Activated CD4-positive, alpha-beta memory T cell treated with anti-CD3 and anti-CD28 coated beads for 36 hours (primary cell): Measurements from ENCODE around the gene STPG3. TPM values are rescaled to one million over a fixed set of nuclear protein-coding genes. Genes with fewer than 3 reads are reported as not detected.

Source experiments
- CTCF ChIA-PET: fragments of 350-600 bp; sonication (Branson Sonifier 250); formaldehyde crosslinking; loops from one replicate; lab custom pipeline; 2021; ENCODE audit warnings: antibody characterized with exemption, inconsistent platforms; lab: Charles Lee
- POLR2A ChIA-PET: fragments of 350-600 bp; sonication (Branson Sonifier 250); formaldehyde crosslinking; loops from one replicate; lab custom pipeline; 2021; ENCODE audit warnings: antibody characterized with exemption; lab: Charles Lee
- DNase-seq: peaks from one replicate; pipeline ENCODE4 v3.0.0-alpha.2; 2020
- H3K27ac Mint-ChIP-seq: one replicate; pipeline ENCODE4 v1.8.0; 2021; ENCODE audit warnings: mixed read lengths
- H3K27me3 Mint-ChIP-seq: one replicate; pipeline ENCODE4 v1.8.0; 2021; ENCODE audit warnings: mixed read lengths
- H3K36me3 Mint-ChIP-seq: one replicate; pipeline ENCODE4 v1.8.0; 2021; ENCODE audit warnings: mixed read lengths
- H3K4me1 Mint-ChIP-seq: one replicate; pipeline ENCODE4 v1.8.0; 2021; ENCODE audit warnings: low read depth, mixed read lengths
- H3K4me3 Mint-ChIP-seq: one replicate; pipeline ENCODE4 v1.8.0; 2021; ENCODE audit warnings: mild to moderate bottlenecking, mixed read lengths
- H3K9me3 Mint-ChIP-seq: one replicate; pipeline ENCODE4 v1.8.0; 2021; ENCODE audit warnings: mixed read lengths
- intact Hi-C: fragments of 100-400 bp; cut with micrococcal nuclease; formaldehyde crosslinking; loops from one replicate; pipeline ENCODE4 v1.15.1; 2023
- total RNA-seq, 2 experiments: library from RNA; stranded (reverse); gene quantifications; one replicate each; pipeline ENCODE4 v1.2.3, GENCODE V29; 2021

STPG3 gene
- total RNA-seq, 2 experiments from 2014 or later, result not detected

DNA sequence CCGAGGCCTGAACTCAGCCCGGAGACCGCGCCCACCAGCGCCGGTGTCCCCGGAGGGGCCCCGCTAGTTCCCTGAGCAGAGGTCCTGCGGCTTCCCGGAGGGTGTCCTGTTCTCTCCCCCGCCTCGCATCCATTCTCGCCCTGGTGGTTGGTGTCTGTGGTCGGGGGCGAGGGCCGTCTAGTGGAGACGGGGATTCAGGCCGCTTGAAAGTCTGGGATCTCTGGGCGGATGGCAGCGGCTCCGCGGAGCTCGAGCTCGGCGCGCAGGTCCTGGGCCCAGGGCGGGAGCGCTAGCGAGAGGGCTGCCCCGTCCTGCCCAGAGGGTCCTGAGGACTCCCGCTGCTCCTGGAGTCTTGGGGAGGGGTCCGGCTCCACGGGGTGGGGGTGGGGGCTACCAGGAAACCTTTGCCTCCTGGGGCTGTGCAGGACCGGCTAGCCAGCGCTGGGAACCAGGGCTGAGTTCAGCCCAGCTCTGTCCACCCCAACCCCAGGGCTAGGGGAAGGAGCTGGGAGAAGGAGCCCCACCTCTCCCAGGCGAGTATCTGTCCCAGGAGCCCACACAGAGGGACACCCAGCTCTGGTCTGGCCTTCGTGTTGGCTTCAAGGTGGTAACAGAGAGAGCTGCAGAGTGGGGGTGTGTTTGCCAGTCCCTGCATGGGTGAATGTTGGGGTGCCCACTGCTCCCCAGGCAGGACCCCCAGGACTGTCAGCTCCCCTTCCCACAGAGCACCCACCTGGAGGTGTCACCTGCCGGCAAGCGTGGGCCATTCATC is 30.4 kb downstream of the STPG3 start:
- DNase-seq, result no peak
- POLR2A ChIA-PET, result no interaction called here

DNA sequence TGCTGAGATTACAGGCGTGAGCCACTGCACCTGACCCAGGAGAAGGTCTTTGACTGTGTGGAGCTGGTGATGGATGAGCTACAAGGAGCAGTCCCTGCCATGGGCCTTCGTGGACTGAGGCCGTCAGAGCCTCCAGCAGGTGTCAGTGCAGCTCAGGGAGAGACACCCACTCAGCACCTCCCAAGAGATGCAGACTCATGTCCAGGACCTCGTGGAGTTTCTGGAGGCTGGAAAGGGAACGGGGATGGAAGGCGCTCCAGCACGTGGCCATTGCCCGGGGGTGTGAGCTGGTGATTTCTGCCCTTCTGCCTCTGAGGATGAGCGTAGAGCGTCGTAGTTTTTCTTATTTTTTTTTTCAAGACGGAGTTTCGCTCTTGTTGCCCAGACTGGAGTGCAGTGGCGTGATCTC is 35.9 kb downstream of the STPG3 start:
- peaks cover 4% of the 10 kb centered on the region for H3K27me3 Mint-ChIP-seq
- H3K4me1 Mint-ChIP-seq, result no peaks in the 10 kb centered on the region
- no peaks in the 10 kb centered on the region for H3K9me3 Mint-ChIP-seq
- H3K36me3 Mint-ChIP-seq, result no peaks in the 10 kb centered on the region
- peak overlapping the region; percentile 24 for H3K27ac Mint-ChIP-seq
- H3K4me3 Mint-ChIP-seq, result no peak overlapping the region
- POLR2A ChIA-PET, result no interaction called here
- peak; percentile 49 for DNase-seq
- CTCF ChIA-PET, result interaction anchor here (0.6 to 1.3 kb wide), 7 partner anchors 15 to 342 kb away, joined by 3 to 7 read pairs (median 4); partner anchors contain the start of gene NRARP
- intact Hi-C loops, result no loop called here

More for the DNA sequence above, 30.4 kb downstream of the STPG3 start:
- no peak overlapping the region for H3K27ac Mint-ChIP-seq
- H3K36me3 Mint-ChIP-seq, result no peaks in the 10 kb centered on the region
- peaks cover 7% of the 10 kb centered on the region for H3K4me1 Mint-ChIP-seq
- no peaks in the 10 kb centered on the region for H3K27me3 Mint-ChIP-seq
- H3K4me3 Mint-ChIP-seq, result no peak overlapping the region
- CTCF ChIA-PET, result interaction anchor here (0.6 kb wide), 1 partner anchor 107 kb away, joined by 4 read pairs; no protein-coding TSS in a partner anchor
- no peaks in the 10 kb centered on the region for H3K9me3 Mint-ChIP-seq
- intact Hi-C loops, result no loop called here

DNA sequence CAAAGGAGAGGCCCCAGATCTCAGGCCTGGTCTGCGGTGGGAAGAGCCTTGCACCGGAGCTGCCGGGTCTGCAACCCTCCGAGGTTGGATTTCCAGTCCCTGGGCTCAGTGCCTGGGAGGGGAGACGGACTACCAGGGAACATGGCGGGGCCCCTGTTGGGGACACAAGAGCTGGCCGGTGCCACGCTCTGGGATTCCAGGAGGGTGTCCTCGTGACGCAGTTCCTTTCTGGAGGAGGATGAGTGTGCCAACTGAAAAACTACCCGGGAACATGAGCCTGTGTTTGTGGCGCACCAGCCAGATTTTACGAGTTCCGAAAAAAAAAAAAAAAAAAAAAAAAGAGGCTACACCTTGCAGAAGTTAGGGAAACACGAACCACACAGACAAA is 42.0 kb downstream of the STPG3 start:
- H3K27ac Mint-ChIP-seq, result no peak overlapping the region
- no peaks in the 10 kb centered on the region for H3K36me3 Mint-ChIP-seq
- intact Hi-C loops, result loop anchor here (10.0 kb wide), 1 partner anchor 242 kb away; no protein-coding TSS in a partner anchor
- ChIA-PET POLR2A (no interaction called here), CTCF (interaction anchor here (1.2 to 2.1 kb wide), 2 partner anchors 130 to 151 kb away, joined by 3 to 5 read pairs; partner anchors contain the start of gene EXD3)
- DNase-seq, result no peak
- no peaks in the 10 kb centered on the region for H3K9me3 Mint-ChIP-seq
- peaks cover 23% of the 10 kb centered on the region for H3K27me3 Mint-ChIP-seq
- peaks cover 4% of the 10 kb centered on the region for H3K4me1 Mint-ChIP-seq
- H3K4me3 Mint-ChIP-seq, result no peak overlapping the region

DNA sequence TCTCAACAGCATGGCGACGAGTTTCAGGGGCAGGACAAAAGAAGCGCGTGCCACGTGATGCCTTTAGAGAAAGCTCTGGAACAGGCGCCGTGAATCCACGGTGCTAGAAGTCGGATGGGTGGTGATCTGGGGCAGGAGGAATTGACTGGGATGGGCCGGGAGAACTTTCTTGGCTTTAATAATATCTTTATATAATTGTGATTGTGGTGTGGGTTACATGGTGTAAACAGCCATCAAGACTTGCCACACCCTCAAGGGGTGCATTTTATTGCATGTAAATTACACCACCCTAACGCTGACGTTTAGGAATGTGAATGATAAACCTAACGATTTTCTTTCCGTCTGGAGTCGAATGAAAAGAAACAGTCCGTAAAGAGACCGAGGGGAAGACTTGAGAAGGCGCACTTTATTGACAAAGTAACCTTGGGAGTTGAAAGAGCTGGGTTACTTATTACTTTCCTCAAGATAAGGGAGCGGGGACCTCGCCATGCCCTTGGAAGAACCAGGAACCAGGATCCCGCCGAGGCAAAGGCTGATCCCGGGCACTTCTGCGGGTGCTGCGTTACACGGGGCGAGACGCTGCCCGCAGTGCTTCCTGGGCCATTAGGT is 42.5 kb downstream of the STPG3 start:
- Mint-ChIP-seq H3K27me3 (peaks cover 25% of the 10 kb centered on the region), H3K4me3 (no peak overlapping the region), H3K27ac (no peak overlapping the region), H3K9me3 (no peaks in the 10 kb centered on the region), H3K4me1 (peaks cover 4% of the 10 kb centered on the region), H3K36me3 (no peaks in the 10 kb centered on the region)
- ChIA-PET CTCF (interaction anchor here (0.8 to 2.1 kb wide), 5 partner anchors 8 to 150 kb away, joined by 3 to 5 read pairs (median 3); partner anchors contain the start of genes EXD3 and NRARP), POLR2A (no interaction called here)
- intact Hi-C loops, result loop anchor here (10.0 kb wide), 1 partner anchor 241 kb away; no protein-coding TSS in a partner anchor
- DNase-seq, result no peak

DNA sequence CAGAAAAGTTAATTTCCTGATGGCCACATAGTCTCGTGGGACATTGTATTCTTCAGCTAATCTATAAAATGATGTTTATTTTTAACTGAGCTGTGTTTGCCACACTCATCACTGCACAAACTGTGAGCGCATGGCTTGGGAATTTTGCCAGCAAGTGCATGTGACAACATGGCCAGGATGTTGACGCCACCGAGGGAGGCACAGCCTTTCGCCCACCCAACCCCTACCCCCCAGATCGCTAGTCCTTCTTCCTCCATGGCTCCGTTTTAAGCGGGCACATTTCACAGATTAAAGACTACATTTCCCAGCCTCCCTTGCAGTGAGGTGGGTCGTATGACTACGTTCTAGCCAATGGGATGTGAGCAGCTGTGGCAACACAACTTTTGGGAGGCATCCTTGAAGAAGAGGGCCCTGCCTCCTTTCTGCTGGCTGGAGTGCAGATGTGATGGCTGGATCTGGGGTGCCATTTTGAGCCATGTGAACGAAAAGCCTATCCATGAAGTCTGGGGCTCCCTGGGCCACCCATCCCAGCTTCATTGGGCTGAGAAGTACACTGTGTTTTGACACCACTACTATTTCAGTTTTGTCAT is 43.1 kb downstream of the STPG3 start:
- CTCF ChIA-PET, result interaction anchor here (0.8 to 2.1 kb wide), 5 partner anchors 8 to 150 kb away, joined by 3 to 5 read pairs (median 3); partner anchors contain the start of genes EXD3 and NRARP
- Mint-ChIP-seq H3K4me1 (peaks cover 4% of the 10 kb centered on the region), H3K9me3 (no peaks in the 10 kb centered on the region), H3K36me3 (no peaks in the 10 kb centered on the region), H3K27me3 (peaks cover 28% of the 10 kb centered on the region), H3K4me3 (no peak overlapping the region), H3K27ac (no peak overlapping the region)
- intact Hi-C loops, result loop anchor here (10.0 kb wide), 1 partner anchor 241 kb away; no protein-coding TSS in a partner anchor
- DNase-seq, result peak; percentile 38
- POLR2A ChIA-PET, result no interaction called here

DNA sequence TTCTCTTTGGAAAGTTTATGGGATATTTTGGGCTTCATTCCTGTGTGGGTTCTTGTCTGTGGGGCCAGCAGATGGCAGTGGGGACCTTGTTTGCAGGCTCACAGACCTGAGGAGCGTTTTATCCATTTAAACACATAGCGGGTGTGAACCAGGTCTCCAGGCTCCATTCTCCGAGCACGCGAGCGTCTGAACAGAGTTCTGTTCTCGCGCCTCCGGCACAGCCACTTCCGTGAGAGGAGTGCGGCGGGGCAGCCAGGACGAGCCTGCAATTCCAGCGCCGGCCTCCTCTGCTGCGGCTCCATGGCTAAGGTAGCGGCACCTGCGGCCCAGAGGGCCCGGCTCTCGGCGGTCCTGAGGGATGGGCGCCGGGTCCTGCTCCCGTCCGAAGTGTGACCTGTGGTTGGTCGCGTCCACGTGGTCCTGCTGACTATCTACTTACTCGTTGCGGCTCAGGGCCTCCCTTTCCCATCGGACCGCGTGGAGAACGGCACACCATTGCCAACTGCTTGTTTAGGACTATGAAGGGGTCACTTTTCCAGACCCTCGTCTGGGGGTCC is 43.7 kb downstream of the STPG3 start:
- H3K4me1 Mint-ChIP-seq, result peaks cover 4% of the 10 kb centered on the region
- H3K4me3 Mint-ChIP-seq, result no peak overlapping the region
- intact Hi-C loops, result loop anchor here (10.0 kb wide), 1 partner anchor 240 kb away; no protein-coding TSS in a partner anchor
- H3K27me3 Mint-ChIP-seq, result peaks cover 30% of the 10 kb centered on the region
- DNase-seq, result peak; percentile 21
- H3K27ac Mint-ChIP-seq, result no peak overlapping the region
- no peaks in the 10 kb centered on the region for H3K36me3 Mint-ChIP-seq
- ChIA-PET POLR2A (no interaction called here), CTCF (interaction anchor here (0.7 to 2.1 kb wide), 4 partner anchors 7 to 255 kb away, joined by 3 to 5 read pairs (median 4); partner anchors contain the start of genes EXD3, NRARP and PNPLA7)
- no peaks in the 10 kb centered on the region for H3K9me3 Mint-ChIP-seq

DNA sequence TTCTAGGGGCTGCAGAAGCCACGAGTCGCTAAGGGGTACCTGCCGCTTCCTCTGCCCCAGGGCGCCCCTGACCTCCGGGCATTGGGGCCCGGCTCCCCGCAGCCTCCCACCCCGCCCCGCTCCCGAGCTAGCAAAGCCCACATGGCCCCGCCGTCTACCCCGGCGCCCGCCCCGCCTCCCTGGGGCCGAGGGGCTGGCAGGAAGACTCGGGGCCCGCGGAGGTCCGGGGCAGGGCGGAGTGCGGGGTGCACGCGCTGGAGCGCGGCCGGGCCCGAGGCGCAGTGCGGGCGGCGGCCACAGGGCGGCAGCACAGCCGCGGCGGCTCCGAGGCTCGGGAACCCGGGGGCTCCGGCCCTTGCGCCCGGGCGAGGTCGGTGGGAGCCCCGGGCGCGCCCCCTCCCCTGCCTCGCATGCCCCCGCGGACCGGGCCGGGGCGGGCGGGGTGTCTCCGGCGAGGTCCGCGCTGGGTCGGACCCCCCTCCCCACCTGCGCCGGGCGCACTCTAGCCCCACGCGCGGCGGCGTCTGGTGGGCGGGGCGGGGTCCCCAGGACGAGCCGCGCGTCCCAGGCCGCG is 44.2 kb downstream of the STPG3 start:
- ChIA-PET CTCF (interaction anchor here (0.7 to 2.1 kb wide), 2 partner anchors 127 to 255 kb away, joined by 3 to 5 read pairs; partner anchors contain the start of genes EXD3 and PNPLA7), POLR2A (no interaction called here)
- Mint-ChIP-seq H3K27ac (no peak overlapping the region), H3K36me3 (no peaks in the 10 kb centered on the region), H3K4me3 (no peak overlapping the region), H3K4me1 (peaks cover 8% of the 10 kb centered on the region), H3K9me3 (no peaks in the 10 kb centered on the region), H3K27me3 (peaks cover 34% of the 10 kb centered on the region)
- intact Hi-C loops, result loop anchor here (10.0 kb wide), 1 partner anchor 239 kb away; no protein-coding TSS in a partner anchor
- DNase-seq, result peak; percentile 57

DNA sequence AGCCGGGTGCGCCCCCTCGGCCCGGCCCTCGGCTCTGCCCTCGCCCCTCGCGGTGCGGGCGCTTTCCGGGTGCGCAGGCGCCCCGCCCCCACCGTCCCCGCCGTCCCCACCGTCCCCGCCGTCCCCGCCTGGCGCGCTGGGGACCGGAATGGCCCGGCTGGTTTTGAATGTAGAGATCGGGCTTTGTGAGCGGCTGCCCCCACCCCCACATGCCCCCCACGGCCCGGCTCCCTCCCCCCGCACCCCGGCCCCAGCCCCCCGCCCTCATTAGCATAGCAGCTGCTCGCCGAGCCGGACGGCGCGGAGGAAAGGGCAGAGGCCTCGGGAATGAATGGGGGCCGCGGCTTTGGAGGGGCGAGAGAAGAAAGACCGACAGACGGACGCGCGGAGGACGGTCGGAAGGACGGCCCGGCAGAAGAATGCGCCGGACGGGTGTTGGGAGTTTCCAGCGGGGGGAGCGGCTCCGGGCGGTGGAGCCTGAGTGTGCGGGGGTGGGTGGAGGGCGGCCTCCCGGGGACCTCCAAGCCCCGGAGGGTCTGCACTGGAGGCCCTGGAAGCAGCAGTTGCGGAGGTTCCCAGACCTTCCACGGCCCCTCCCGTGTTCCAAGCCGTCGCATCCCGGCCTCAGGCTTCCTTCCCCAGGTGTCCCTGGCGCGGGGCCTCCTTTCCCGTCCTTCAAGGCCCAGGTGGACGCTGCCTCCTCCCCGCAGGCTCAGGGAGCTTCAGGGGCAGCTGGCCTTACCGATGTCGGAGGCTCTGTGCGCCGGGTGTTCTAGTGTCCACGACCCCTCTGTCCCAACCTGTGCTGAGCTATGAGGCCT is 45.0 kb downstream of the STPG3 start:
- Mint-ChIP-seq H3K4me1 (peaks cover 11% of the 10 kb centered on the region), H3K27ac (no peak overlapping the region)

DNA sequence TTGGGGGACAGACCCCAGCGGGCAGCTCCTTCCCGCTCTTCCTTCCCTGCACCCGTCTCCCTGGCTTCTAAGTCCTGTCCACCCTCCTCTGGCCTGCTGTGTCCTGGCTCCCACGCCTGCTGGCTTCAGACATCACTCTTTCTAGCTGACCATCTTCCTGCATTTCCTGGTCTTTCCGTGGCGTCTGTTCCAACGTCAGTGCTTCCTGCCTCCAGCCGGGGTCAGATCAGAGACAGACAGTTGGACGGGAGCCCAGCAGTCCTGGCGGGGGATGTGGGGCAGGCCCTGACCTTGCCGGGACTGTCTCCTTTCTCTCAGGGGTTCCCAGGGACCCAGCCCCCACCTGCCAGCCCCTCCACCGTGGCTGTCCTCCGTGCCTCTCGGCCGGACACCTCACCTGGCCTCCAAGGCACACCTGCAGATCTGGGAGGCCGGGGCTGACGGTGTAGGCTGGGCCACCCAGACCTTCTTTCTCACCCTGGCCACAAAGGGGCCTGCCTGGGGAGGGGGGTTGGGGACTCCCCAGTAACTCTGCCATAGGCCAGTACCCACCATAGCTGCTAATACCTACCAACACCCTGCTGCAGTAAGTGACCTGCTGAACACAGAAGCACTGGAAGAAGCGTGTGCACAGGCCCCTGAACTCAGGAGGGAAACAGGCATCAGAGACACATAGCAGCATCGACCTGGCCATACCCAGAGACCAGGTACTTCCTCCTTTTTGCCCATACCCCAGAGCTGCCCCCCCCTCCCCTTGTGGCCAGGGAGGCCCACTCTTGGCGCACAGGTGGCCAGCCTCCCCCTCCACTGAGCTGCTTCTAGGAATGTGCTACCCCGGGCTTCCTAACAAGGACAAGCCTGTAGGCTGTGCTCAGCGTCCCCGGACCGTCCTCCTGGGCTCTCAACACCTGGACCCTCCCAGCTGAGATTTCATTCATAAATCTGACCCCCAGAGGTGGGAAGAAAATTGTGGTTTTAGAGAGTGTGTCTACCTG is 45.9 kb downstream of the STPG3 start:
- POLR2A ChIA-PET, result no interaction called here
- Mint-ChIP-seq H3K27ac (no peak overlapping the region), H3K27me3 (peaks cover 40% of the 10 kb centered on the region)

More for the DNA sequence above, 45.0 kb downstream of the STPG3 start:
- H3K4me3 Mint-ChIP-seq, result peak overlapping the region; percentile 42
- ChIA-PET POLR2A (no interaction called here), CTCF (interaction anchor here (1.0 kb wide), 1 partner anchor 150 kb away, joined by 5 read pairs; no protein-coding TSS in a partner anchor)
- H3K27me3 Mint-ChIP-seq, result peaks cover 37% of the 10 kb centered on the region
- H3K9me3 Mint-ChIP-seq, result no peaks in the 10 kb centered on the region
- no peak for DNase-seq
- intact Hi-C loops, result loop anchor here (10.0 kb wide), 1 partner anchor 239 kb away; no protein-coding TSS in a partner anchor
- no peaks in the 10 kb centered on the region for H3K36me3 Mint-ChIP-seq

More for the DNA sequence above, 45.9 kb downstream of the STPG3 start:
- H3K36me3 Mint-ChIP-seq, result no peaks in the 10 kb centered on the region
- peaks cover 11% of the 10 kb centered on the region for H3K4me1 Mint-ChIP-seq
- CTCF ChIA-PET, result interaction anchor here (0.9 to 1.0 kb wide), 2 partner anchors 60 to 149 kb away, joined by 5 read pairs; no protein-coding TSS in a partner anchor
- intact Hi-C loops, result loop anchor here (10.0 kb wide), 1 partner anchor 238 kb away; no protein-coding TSS in a partner anchor
- no peaks in the 10 kb centered on the region for H3K9me3 Mint-ChIP-seq
- no peak for DNase-seq
- peak overlapping the region; percentile 42 for H3K4me3 Mint-ChIP-seq
